HG03066 (cell line): ENCODE data around the gene SBF2.

Source experiments
- ATAC-seq: cut with Tn5 transposase; IDR thresholded peaks from one replicate; pipeline ENCODE4 v1.9.1; 2021; ENCODE audit warnings: low read depth; ENCODE audit not compliant: unreplicated experiment

Gene SBF2

DNA sequence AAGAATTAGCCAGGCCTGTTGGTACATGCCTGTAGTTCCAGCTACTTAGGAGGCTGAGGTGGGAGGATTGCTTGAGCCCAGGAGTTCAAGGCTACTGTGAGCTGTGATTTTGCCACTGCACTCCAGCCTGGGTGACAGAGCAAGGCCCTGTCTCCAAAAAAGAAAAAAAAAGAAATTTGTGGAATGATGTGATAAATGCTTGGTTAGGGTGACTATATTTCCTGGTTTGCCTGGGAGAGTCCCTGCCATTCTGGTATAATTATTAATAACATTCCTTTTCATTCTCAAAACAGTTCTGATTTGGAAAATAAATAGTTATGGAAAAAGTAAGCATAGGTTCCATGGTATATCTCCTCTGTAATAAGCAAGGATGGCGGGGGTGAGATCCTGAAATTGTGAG, 555.3 kb downstream of the SBF2 start:
- no peak for ATAC-seq

DNA sequence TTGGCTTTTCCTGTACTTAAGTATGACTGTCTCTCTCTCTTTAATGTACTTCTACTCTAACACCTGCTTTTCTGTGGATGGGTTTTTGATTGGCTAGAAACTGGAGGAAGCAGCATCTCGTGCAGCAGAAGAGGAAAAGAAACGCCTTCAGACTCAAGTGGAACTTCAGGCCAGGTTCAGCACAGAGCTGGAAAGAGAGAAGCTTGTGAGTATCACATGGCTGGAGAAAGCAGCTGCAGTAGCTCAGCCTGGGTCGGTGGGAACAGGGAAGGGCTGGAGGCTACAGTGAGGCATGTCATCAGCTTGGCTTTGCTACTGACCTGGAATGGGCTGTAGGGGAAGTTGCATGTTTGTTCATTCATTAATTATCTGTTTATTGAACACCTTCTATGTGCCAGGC, 555.9 kb downstream of the SBF2 start:
- ATAC-seq, result no peak

DNA sequence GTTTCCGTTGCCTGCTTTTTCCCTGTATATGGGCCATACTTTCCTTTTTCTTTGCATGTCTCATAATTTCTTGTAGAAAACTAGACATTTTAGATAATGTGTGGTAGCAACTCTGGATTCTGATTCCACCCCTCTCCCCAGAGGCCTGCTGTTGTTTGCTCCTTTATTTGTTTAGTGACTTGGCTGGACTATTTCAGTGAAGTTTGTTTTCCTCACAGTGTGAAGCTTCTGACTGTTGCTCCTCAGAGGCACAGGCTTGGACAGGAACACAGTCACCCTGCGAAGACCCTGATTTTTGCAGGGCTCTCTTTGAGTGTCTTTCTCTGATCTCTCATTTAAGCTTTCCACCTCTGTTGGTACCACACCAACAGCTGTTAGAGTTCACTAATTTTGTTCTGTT, 557.7 kb downstream of the SBF2 start:
- no peak for ATAC-seq

DNA sequence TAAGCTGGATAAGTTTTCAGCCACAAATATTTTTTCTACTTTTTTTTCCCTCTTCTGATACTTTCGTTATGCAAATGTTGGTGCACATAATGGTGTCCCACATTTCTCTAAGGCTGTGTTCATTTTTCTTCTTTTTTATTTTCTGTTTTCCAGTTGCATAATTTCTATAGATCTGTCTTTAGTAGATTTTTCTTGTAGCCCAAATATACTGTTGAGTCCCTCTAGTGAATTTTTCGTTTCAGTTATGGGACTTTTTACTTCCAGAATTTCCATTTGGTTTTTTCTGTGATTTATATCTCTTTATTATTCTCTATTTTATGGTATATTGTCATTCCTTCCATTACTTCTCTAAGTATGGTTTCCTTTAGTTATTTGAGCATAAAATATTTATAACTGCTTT, 558.1 kb downstream of the SBF2 start:
- no peak for ATAC-seq

DNA sequence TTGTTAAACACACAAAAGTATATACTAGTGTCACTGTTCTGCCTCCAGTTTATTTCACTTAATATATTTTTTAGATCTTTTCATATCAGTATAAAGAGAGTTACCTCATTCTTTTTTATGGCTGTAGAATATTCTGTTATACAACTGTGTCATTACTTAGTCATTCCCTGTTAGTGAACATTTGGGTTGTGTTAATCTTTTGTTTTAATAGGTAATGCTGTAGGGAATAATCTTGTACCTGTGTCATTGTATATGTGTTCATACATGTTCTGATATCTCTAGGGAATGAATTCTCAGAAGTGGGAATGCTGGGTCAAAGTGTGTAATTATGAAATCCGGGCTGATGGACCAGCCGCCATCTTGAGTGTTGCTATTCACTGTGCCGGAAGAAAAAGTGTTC, 558.8 kb downstream of the SBF2 start:
- ATAC-seq, result no peak

DNA sequence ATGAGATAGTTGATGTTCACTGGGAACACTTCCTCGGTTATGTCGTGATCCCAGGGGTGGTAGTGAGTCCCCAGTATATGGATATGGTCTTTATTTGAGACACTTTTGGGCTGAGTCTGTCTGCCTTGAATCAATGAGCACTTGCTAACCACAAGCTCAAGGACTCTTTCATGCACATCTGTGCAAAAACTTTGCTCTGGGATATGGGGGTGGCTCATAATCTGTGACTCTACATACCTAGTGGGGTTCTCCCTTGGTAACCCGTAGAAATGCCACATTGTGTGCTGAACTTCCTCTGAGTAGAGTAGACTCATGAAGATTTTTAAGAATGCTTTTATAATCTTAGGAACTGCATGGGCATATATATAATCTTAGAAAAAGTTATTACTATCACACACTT, 560.8 kb downstream of the SBF2 start:
- ATAC-seq, result no peak

DNA sequence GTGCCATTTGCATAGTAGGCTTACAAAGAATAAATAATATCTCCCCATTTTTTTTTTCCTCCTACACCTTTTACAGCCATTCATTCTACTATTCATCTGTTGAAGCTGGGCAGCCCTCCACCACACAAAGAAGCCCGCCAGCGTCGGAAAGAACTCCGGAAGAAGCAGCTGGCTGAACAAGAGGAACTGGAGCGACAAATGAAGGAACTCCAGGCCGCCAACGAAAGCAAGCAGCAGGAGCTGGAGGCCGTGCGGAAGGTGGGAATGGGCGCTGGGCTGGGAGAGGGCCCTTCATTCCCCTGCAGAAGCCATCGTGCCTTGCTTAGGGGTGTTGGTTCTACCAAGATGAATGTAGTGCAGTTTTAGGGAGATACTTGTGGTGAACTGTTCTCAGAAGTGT, 561.6 kb downstream of the SBF2 start:
- no peak for ATAC-seq

DNA sequence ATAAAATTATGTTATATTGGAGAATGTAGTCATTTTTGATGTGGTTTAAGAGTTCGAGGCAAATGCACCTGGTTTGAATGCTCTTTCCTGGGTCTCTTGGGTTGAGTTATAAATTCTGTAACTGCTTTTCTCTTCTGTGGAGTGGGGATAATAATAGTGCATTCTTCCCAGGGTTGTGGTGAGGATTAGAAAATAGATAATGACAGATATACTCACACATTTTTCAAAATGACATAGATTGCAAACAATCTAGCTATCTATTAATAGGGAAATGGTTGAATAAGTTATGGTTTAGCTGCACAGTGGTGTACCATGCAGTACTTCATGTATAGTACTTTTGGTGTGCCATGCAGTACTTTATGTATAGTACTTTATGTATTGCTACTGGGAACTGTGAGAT, 562.8 kb downstream of the SBF2 start:
- no peak for ATAC-seq
